A549 treated with Mapracorat at 1 μM for 4 hours (cell line): ENCODE results near the gene DPAGT1. TPM values are rescaled to one million over a fixed set of nuclear protein-coding genes. Genes with fewer than 3 reads are reported as not detected.

Experiments
- total RNA-seq: library from RNA; stranded (reverse); fragments of 200-300 nt; extraction: Qiagen RNA extraction; gene quantifications from 5 replicates; pipeline ENCODE4 v1.2.3, GENCODE V29; 2022

Gene DPAGT1
- total RNA-seq, result 31.6 to 43.9 TPM (median 36.0 TPM) in 5 replicates

GRCh38 chr11:119101759-119102423, at the start of gene DPAGT1:
TSS of gene DPAGT1 (minus strand) at chr11:119101853. CDS start at chr11:119101655, 198 bp downstream.

DNA sequence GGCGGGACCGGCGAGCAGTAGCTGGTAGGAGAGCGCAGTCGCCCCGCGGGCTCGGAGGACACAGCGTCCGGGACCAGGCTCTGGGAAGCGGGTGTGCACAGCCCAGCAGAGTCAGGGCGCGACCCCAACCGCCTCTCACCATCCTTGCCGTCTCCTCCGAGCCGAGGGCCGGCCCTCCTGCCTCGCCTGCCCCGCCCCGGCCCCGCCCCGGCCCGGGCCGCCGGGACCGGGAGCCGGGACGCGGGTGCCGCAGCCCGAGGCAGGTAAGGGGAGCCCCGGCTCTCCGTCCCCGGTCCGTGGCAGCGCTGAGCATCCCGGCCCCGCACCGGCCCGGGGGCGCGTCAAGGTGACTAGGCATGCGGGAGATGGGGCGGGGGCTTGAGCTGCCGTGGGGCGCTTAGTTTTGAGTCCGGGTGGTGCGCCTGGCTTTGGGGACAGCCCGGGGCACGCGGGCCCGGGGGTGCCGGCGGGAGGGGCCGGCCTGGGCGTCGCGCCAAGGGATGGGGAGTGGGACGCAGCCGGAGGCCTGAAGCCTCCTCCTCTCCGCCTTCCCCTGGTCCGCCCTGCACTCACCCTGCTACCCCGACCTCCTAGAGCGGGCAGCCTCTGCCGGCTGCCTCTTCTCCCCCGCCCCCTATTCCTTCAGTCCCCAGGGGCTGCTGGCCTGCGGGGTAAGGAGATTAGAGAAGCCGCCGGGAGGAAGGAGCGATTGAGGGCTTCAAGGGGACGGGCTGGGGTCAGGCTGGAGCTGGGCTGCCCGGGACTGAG, 47.5 kb upstream of the DPAGT1 start, which contains the start of gene ABCG4:
TSS of gene ABCG4 (plus strand) at position 35 of the 768 bp plus-strand sequence. CDS start 914 bp downstream, outside the sequence.

DNA sequence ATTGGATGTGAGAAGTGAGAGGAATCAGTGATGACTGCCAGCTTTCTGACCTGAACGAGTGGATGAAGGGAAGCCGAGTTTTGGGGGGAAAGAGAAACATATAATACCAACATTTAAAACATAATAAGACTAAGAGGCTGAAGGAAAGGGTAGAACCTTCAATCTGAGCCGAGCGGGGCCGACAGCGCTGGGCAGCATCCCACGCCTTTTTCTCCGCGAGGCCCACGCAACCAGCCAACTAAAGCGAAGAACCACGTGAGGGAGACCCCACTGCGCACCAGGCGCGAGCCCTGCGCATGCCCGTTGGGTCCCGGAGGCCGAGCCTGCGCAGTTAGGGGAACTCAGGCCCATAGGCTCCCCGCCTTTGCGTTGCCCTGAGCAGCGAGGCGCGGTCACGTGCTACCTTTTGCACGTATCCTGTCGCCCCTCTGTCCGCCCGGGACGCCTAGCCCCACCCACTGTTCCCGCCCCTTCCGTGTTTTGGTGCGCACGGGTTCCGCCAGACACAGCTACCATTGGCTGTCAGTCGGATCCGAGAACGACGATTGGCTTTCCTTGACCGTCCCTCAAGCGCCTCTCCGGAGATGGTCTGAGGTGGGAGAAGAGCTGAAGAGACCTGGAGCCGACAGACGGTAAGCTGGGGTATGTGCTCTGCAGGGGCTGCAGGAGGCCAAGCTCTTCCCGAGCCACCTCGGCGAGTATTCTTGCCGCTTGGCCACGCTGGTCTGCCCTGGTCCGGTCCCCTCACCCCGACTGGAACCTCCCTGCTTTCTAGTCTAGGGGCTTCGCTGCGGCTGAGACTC, 19.6 kb upstream of the DPAGT1 start, which contains the start of gene HINFP:
TSS of gene HINFP (plus strand) at position 573 of the 803 bp plus-strand sequence. CDS start 5,365 bp downstream, outside the sequence.

GRCh38 chr11:119106564-119107537, 5.2 kb upstream of the DPAGT1 start, which contains the start of gene C2CD2L:
TSS of gene C2CD2L (plus strand) at chr11:119107344. CDS start at chr11:119107742, 398 bp downstream.

DNA sequence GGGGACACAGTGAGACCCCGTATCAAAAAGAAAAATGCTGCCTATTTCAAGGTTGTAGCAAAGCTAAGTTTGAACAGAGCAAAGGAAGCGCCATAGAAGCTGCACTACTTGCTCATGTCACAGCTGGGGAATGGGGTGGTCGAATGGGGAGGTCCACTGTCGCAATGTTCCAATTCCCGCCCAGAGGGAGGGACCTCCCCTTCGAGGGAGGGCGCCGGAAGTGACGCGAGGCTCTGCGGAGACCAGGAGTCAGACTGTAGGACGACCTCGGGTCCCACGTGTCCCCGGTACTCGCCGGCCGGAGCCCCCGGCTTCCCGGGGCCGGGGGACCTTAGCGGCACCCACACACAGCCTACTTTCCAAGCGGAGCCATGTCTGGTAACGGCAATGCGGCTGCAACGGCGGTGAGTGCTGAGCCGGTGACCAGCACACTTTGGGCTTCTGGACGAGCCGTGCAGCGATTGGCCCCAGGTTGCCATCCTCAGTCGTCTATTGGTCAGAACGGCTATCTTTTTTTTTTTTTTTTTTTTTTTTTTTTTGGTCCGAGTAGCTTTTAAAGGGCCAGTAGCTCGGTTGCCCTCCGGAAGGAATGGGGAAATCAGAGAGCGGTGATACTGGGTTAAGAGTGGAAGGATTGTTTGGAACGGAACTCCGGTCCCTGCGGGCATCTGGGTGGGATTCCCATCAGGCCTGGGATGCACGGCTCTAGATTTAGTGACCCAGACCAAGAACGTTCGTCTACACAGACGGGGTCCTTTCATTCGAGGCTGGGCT, 16.8 kb downstream of the DPAGT1 start, which contains the start of gene HMBS:
TSS of gene HMBS (plus strand) at position 219 of the 774 bp plus-strand sequence. CDS start at position 372, 153 bp downstream.

DNA sequence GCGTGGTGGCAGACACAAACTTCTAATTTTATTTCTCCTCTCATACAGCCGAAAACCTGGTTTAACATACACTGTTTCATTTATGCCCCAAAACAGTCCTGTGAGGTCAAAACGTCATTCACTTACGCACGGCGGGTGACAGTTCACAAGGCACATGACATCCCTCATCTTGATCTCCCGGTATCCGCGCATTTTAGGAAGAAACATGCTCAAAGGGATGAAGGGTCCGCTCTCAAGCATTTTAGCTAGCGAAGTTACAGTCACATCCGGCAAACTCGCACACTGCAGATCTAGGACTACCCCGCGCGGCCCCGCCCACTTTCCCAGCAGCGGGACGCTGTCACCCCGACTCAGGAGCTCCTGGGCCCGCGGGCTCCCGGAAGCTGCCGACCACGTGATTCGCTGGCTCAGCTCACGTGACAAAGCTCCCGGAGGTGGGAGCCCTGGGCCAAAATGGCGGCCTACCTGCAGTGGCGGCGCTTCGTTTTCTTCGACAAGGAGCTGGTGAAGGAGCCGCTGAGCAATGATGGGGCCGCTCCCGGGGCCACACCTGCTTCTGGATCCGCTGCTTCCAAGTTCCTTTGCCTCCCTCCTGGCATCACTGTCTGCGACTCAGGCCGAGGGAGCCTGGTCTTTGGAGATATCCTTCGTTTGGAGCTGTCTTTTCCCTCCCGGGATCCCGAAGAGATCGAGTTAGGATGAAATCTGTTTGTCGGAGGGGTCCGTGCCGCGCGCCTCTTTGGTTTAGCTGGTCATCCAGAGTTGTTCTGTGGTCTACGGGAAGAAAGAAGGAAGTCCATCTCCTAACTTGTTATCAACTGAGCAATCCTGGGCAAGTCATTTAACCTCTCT, 34.1 kb downstream of the DPAGT1 start, which contains the start of gene VPS11:
TSS of gene VPS11 (plus strand) at position 448 of the 852 bp plus-strand sequence. CDS start at position 454, 6 bp downstream.

DNA sequence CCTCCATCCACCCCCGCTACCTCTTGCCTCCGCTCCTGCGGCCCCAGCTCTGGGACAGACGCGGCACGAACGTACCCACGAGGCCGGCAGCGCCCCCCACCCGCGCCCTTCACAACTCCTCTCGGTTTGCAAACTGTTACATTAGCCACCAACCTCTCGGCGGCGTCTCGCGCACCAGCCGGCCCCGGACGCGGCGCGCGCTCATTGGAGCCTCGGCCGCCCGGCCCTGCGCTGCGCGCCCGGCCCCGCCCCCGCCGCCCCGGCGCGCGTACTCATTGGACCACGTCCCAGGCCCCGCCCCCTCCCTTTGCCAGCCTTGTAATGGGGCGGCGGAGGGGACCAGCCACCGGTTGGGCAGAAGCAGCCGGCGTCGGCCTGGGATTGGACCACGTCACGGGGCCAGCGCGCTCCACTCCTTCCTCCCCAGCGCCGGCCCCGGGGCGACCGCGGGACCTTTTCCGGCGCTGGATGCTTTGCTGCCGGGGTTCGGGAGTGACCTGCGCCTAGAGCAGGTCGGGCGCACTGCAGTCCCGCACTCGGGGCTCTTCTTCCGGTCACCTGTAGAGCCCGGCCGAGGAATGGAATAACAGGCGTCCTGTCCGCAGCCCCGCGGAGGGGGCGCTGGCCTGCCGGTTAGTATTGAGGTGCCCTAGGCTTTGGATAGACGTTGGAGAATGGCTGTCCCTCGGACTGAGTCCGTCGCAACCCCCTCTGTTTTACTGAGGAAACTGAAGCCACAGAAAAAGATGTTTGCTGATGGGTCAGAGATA, 44.5 kb downstream of the DPAGT1 start, which contains the start of gene HYOU1:
TSS of gene HYOU1 (minus strand) at position 206 of the 770 bp plus-strand sequence. CDS start 1,045 bp downstream, outside the sequence.

Other genes starting within 250 kb of the DPAGT1 start
- gene CXCR5, start 218.0 kb downstream of the DPAGT1 start, total RNA-seq, result 0.07 to 0.16 TPM (median 0.10 TPM) in 5 replicates
- 99.5 to 240 TPM (median 201 TPM) in 5 replicates for gene BCL9L, start 175.9 kb downstream of the DPAGT1 start, total RNA-seq
- 0.39 to 1.2 TPM (median 0.98 TPM) in 5 replicates for gene UPK2, start 145.6 kb downstream of the DPAGT1 start, total RNA-seq
- gene FOXR1, start 130.1 kb downstream of the DPAGT1 start, total RNA-seq, result not detected in 5 replicates
- gene CENATAC, start 103.7 kb downstream of the DPAGT1 start, total RNA-seq, result 9.4 to 17.1 TPM (median 14.2 TPM) in 5 replicates
- gene RPS25, start 83.5 kb downstream of the DPAGT1 start, total RNA-seq, result 785 to 1,034 TPM (median 805 TPM) in 5 replicates
- gene TRAPPC4, start 83.1 kb downstream of the DPAGT1 start, total RNA-seq, result 56.5 to 66.9 TPM (median 60.0 TPM) in 5 replicates
- gene SLC37A4, start 71.0 kb downstream of the DPAGT1 start, total RNA-seq, result 10.1 to 12.2 TPM (median 11.8 TPM) in 5 replicates
- gene HYOU1, start 44.6 kb downstream of the DPAGT1 start, total RNA-seq, result 39.3 to 49.3 TPM (median 46.7 TPM) in 5 replicates
- gene VPS11, start 34.0 kb downstream of the DPAGT1 start, total RNA-seq, result 9.7 to 13.8 TPM (median 11.7 TPM) in 5 replicates
- gene HMBS, start 17.0 kb downstream of the DPAGT1 start, total RNA-seq, result 45.6 to 51.4 TPM (median 49.7 TPM) in 5 replicates
- gene C2CD2L, start 5.5 kb upstream of the DPAGT1 start, total RNA-seq, result 3.9 to 6.3 TPM (median 5.4 TPM) in 5 replicates
- 8.2 to 9.5 TPM (median 9.2 TPM) in 5 replicates for gene HINFP, start 19.7 kb upstream of the DPAGT1 start, total RNA-seq
- 0.16 to 0.50 TPM (median 0.34 TPM) in 5 replicates for gene ABCG4, start 47.2 kb upstream of the DPAGT1 start, total RNA-seq
- 7.5 to 11.4 TPM (median 10.3 TPM) in 5 replicates for gene NLRX1, start 66.9 kb upstream of the DPAGT1 start, total RNA-seq
- 0.13 to 0.52 TPM (median 0.24 TPM) in 3 of 5 replicates, not detected in the others for gene NHERF4, start 83.6 kb upstream of the DPAGT1 start, total RNA-seq
- gene CBL, start 104.5 kb upstream of the DPAGT1 start, total RNA-seq, result 5.9 to 9.0 TPM (median 7.2 TPM) in 5 replicates
- 9.2 to 14.8 TPM (median 10.5 TPM) in 5 replicates for gene MCAM, start 215.3 kb upstream of the DPAGT1 start, total RNA-seq
- gene RNF26, start 232.7 kb upstream of the DPAGT1 start, total RNA-seq, result 29.2 to 36.7 TPM (median 35.2 TPM) in 5 replicates
- not detected in 5 replicates for gene C1QTNF5, start 239.0 kb upstream of the DPAGT1 start, total RNA-seq
- not detected in 5 replicates for gene MFRP, start 244.9 kb upstream of the DPAGT1 start, total RNA-seq